Measurements from ENCODE around the gene PRDM13. TPM values are rescaled to one million over a fixed set of nuclear protein-coding genes. Genes with fewer than 3 reads are reported as not detected.

PRDM13 gene
- total RNA-seq, result not detected in 2 replicates

DNA sequence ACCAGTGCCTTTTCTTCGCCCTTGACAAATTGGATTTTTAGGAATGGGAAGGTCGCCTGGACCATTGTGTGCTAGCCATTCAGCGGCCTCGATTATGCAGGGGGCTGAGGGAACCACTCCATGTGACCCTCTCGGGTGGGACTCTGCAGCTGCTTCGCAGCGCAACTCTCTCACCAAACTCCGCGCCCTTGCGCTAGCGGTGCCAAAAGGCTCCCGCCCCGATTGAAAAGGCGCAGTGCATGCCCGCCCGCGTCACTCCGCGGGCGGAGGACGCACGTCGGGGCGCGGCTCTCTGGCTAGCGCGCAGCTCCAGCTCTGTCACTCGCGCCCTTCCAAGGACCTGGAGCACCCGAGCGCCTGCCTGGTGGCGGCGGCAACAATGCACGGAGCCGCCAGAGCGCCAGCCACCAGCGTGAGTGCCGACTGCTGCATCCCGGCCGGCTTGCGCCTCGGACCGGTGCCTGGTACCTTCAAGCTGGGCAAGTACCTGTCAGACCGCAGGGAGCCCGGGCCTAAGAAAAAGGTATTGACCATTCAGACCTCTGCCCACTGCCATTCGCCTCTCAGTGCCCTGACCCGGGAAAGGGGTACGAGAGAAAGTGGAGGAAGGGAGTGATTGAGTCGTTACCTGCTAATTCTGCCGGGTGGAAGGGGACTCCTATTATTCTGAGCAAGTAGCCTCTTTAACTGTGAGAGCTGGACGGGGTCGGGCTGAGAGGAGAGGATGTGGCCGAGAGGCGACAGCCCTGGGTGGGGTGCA is at the start of gene PRDM13:
PRDM13 (plus strand) TSS at position 178 of the 760 bp plus-strand sequence; CDS start at position 380, 202 bp downstream.

DNA sequence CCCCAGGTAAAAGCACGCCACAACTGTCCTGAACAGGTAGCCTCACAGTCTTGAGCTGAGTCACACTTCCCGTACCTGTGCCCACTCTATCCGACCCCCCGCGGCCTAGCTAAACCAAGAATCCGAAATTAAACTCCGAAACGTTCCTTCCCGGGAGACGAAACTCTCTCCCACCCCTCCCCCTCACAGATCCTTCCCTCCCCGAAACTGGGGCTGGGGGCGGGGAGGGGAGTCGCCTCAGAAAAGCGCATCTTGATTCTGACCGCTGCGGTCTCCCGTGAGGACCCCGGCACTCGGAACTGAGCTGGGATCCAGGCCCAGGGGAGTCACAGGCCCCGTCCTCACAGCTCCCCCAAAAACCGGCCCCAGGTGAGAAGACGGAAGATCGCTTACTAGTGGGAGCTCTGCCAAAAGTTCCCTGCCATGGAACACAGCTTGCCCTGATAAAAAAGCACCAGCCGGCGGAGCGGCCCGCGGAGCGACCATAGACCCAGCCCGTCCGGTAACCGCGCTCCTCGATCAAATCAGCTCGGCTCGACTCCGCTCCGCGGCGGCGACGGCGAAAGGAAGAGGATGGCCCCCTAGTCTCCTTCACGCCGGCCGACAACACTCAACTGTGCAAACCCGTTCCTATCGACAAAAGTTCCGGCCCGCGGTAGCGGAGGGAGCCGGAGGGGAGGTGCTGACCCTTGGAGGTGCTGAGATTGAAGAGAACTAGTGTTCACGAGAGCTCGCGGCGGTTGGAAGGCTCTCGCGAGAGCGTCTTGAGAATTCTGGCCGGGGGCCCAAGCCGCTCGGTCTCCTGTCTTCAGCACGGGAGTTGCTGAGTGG is 38.3 kb upstream of the PRDM13 start, which contains the start of gene CCNC:
CCNC (minus strand) TSS at position 558 of the 831 bp plus-strand sequence; CDS start at position 425, 133 bp downstream.

Other genes with a start within 250 kb of the PRDM13 start
- gene COQ3, start 212.6 kb upstream of the PRDM13 start, total RNA-seq, result 8.3 and 9.9 TPM in 2 replicates
- 38.6 and 61.2 TPM in 2 replicates for gene PNISR, start 181.5 kb upstream of the PRDM13 start, total RNA-seq
- gene USP45, start 91.4 kb upstream of the PRDM13 start, total RNA-seq, result 16.7 and 28.6 TPM in 2 replicates
- gene CCNC, start 38.2 kb upstream of the PRDM13 start, total RNA-seq, result 80.4 and 160 TPM in 2 replicates